ENCODE measurements around the gene ZMYND15.
A peak's percentile ranks its signal among the peaks of the same experiment; 100 is the strongest.

ZMYND15 gene

DNA sequence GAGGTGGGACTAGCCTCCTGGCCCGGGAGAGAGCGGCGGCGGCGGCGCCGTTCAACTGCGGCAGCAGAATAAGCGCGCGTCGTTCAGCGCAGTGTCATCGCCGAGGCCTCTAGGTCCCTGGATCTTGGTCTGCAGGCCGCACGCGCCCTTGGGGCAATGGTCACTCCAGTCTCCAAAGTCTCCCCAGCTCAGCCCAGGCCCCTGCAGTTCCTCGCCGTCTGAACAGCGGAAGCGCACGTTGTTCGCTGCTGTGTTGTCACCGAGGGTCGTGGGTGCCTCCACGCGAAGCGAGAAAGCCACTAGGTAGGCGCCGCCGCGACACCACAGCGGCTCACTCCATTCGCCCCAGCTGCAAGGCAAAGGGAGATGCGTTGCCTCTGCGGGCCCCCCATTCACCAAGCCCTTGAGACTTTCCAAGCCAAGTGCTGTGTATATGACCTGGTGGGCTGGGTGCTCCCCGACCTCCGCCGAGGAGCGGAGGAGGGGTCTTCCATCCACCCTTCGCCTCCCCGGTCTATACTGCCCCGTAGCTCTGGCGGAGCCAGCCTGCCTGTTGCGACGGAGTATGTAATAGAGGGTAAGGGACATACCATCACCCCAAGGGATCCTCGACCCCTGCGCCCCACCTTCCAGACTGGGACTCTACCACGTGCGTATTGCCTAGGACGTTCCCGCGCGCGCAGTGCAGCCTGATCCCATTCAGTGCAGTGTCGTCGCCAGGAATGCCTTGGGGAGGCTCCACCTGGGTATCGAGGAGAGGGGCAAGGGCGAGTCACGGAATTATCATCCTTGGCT lies 45.9 kb downstream of the ZMYND15 start:
- DNase-seq (ENCODE audit: low spot score): no peak
- no peak for FAIRE-seq

DNA sequence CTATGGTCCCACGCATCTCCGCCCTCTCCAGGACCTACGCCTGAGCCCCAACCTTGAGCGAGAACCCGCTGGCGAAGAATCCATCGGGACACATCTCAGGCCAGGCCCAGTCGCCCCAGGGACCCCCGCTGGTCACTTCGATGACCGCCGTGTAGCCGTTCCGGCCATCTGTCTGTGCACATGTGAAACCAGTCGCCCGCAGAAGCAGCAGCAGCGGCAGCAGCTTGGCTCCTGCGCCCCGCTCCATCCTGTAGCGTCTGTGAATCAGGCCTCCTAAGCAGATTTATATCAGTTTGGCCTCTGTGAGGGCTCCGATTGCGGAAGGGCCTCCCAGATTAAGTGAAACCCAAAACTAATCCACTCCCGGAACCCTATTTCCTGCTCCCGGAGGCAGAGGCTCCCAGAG lies 46.5 kb downstream of the ZMYND15 start, which contains the start of gene VMO1:
Gene VMO1, minus strand, starts transcription at position 259 of the 406 bp plus-strand sequence. Its CDS starts 12 bp downstream, at position 247.
- FAIRE-seq (no peak), DNase-seq (ENCODE audit: low spot score) (no peak)

DNA sequence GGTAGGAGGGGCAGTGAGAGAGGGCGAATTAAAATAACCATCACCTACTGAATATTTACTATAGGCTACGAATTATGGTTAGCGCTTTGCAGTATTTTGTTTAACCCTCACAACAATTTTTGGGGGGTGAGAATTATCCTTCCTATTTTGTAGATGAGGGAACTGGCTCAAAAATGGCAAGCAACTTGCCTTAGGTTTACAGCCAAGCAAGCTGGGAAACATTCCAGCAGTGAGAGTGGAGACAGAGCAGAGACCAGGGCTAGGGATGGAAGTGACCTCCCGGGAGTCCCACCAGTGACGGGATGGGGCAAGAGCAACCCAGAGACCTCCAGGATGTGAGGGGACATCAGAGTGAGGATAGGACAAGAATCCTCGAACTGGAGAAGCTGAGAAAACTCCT lies 46.9 kb downstream of the ZMYND15 start:
- no peak for FAIRE-seq
- DNase-seq (ENCODE audit: low spot score): no peak

DNA sequence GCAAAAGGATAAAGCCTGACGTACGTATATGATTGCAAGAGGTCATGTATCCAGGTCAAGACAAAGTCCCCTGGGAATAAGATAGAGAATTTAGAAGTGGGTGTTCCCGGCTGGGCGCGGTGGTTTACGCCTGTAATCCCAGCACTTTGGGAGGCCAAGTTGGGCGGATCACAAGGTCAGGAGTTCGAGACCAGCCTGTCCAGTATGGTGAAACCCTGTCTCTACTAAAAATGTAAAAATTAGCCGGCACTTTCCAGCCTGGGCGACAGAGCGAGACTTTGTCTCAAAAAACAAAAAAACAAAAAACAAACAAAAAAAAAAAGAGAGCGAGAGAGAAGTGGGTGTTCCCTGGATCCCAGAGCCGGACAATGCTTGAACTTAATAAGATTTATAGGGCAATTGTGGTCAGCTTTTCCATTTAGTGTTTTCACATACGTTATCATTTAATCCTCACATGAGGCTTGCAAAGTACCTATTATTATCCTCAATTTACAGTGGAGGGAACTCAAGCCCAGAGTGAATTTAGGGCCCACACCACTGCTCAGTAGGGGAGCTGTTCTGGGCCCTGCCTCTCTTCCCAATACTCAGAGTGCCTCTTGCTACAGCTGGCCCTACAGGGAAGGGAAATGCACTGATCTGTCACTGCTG lies 48.6 kb downstream of the ZMYND15 start:
- FAIRE-seq (no peak), DNase-seq (ENCODE audit: low spot score) (no peak)

DNA sequence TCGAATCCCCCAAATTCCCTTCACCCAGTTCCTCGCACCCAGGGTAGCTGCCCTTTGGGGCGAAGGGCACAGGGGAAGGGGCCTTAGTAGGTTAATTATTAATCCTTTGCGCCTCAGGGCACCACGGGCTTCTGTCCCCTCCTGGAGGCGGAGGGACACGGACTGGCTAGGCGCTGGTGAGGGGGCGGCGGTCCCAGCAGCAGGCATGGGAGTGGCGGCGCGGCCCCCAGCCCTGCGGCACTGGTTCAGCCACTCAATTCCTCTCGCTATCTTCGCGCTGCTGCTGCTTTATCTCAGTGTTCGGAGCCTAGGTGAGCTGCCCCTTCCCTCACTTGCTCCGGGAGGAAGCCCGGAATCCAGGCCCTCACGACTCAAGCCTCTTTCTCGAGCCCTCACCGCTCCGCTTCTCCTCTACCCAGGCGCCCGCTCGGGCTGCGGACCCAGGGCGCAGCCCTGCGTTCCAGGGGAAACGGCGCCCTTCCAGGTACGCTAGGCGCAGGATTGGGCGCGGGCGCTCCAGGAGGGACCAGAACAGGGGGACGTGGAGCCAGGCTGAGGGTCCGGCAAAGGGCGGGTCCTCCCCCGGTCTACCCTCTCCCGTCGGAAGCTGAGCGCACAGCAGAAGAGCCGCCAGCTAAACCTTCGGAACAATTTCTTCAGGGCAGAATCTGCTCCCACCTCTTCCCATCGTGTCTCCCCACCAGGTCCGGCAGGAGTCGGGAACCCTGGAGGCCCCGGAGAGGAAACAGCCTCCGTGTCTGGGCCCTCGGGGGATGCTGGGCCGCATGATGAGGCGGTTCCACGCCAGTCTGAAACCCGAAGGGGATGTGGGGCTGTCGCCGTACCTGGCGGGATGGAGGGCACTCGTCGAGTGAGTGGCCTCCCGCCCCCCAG lies 49.4 kb downstream of the ZMYND15 start, which contains the start of gene GLTPD2:
Gene GLTPD2, plus strand, starts transcription at position 158 of the 894 bp plus-strand sequence. Its CDS starts 48 bp downstream, at position 206.
- FAIRE-seq (no peak), DNase-seq (ENCODE audit: low spot score) (no peak)

DNA sequence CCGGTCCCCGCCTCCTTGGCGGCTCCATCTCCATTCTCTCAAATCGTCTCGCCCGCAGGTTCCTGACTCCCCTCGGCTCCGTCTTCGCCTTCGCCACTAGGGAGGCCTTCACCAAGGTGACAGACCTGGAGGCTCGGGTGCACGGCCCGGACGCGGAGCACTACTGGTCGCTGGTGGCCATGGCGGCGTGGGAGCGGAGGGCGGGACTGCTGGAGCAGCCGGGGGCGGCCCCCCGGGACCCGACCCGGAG lies 50.0 kb downstream of the ZMYND15 start:
- DNase-seq (ENCODE audit: low spot score) (no peak), FAIRE-seq (no peak)

DNA sequence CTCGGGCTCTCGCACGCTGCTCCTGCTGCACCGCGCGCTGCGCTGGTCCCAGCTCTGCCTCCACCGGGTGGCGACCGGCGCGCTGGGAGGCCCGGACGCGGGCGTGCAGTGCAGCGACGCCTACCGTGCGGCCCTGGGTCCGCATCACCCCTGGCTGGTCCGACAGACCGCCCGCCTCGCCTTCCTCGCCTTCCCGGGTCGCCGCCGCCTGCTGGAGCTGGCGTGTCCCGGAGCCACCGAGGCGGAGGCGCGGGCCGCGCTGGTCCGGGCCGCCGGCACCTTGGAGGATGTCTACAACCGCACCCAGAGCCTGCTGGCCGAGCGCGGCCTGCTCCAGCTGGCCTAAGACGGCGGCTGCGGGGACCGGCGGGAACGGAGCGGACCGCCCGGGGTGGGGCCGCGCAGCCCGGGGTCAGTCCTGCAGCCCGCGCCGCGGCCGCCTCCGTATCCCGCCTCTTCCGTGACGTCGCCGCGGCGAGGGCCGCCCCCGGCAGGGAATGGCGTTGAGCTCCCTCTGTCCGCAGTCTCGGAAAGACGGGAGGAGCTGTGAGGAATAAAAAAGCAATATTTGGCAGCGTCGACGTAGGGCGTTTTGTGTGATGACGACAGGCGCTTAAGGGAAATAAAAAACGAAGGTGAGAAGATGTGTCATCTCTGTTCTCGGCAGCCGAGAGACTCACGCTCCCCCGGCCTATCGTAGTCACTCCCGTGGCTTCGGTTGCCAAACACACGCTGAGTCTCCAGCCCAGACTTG lies 50.5 kb downstream of the ZMYND15 start:
- no peak for FAIRE-seq
- peak; percentile 55 for DNase-seq (ENCODE audit: low spot score)

DNA sequence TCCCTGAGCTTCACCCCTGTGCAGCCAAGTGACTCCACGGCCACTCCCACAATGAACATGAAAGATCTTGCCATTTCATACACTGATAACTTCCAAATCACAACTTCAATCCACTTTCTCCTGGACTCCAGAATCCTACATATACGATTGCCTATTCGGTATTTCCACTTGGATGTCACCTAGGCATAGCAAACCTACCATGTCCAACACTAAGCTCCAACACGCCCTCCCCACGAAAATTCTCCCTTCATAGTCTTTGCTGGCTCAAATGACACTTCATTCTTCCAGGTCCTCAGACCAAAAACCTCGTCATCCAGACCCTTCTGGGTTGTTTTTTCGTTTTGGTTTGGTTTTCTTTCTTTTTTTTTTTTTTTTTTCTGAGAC lies 51.1 kb downstream of the ZMYND15 start:
- FAIRE-seq: no peak
- DNase-seq (ENCODE audit: low spot score): no peak

DNA sequence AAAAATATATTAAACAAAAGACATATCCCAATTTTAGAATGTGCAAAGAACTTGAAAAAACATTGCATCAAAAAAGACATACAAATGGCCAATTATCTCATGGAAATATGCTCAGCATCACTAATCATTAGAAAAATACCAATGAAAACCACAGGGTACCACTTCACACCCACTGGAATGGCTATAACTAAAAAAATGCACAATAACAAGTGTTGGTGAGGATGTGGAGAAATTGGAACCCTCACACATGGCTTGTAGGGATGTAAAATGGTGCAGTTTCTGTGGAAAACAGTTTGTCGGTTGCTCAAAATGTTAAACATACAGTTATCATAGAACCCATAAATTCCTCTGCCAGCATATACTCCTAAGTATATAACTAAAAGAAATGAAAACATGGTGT lies 55.5 kb downstream of the ZMYND15 start:
- FAIRE-seq (no peak), DNase-seq (ENCODE audit: low spot score) (no peak)

Measured in RCC 7860 (cell line).